Measurements from ENCODE around the gene PNPLA7.

The PNPLA7 gene

DNA sequence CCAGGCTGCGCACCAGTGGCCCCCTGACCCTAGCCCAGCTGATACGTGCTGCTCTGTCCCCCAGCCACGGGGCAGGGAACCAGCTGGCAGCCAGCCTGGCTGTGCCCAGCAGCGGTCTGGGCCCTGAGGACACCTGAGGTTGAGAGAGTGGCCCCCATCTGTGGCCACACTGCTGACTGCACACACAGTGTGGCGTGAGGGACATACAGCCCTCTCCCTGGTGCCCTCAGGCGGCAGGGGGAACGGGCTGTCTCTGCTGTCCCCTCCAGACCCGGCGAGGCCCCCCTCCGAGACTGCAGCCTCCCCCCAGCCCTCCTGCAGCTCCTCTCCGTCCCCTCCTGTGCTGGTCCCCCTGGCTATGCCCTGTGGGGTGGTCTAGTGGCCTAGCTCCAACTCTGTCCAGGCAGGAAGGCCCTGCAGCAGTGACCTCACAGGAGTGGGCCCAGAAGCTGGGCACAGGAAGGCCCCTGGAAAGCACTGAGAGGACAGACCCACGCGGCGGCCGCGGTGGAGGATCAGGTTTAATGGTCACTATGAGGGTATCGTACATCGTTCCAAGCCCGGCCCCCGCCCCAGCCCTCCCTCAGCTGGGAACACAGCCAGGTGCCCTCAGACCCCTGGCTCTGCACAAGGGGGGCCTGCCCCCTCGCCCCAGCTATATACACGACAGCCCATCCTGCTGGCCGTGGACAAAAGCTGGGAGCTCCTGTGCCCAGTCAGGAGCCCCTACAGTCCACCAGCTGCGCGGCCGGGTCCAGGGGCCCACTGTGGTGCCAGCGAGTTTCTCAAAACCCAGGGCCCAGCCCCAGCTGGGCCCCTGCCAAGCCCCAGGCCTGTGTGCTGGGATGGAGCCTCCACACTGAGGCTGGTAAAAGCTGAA, 102.2 kb downstream of the PNPLA7 start:
- peak; percentile 37 for DNase-seq

- DNase-seq, result no peak
Observed at GRCh38 chr9:137446851-137447471, 103.2 kb downstream of the PNPLA7 start.

- peak; percentile 33 for DNase-seq
Observed at GRCh38 chr9:137445930-137446431, 104.2 kb downstream of the PNPLA7 start.

DNA sequence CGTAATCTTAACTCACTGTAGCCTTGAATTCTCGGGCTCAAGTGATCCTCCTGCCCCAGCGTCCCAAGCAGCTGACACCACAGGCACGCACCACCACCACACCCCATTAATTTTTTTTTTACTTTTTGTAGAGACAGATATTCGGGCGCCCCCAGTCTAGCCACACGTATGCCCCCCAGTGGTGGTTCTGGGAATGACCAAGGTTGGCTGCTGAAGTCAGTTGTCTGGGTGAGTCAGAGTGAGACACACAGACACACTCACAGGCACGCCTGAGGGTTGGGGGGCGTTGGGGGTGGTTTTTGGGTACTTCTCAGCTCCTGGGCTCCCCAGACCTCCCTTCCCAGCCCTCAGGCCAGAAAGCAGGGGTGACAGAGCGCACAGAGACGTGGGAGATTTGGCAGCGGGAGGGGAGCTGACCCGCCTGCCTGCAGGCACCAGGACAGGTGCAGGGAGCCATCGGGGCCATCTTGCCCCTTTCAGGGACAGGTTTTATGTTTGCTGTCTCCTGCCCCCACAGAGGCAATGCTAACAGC, 104.9 kb downstream of the PNPLA7 start:
- peak; percentile 82 for DNase-seq

GRCh38 chr9:137444106-137444790, 106.0 kb downstream of the PNPLA7 start:
- peak; percentile 7 for DNase-seq

DNA sequence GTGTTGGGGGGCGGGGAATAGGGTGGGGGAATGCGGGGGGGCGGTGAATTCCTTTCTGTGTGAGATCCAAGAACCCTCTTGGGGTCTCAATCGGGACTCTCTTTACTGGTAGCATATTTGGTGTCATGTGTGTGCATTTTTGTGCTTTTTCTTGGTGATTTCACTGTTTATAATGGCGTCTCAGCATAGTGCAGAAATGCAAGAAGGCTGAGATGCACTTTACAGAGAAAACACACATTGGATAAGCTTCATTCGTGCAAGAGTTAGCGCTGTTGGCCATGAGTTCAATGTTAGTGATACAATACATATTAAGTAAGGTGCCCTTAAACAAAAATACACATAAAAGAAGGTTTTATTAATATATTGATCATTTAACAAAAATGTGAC, 108.3 kb downstream of the PNPLA7 start:
- no peak for DNase-seq

DNA sequence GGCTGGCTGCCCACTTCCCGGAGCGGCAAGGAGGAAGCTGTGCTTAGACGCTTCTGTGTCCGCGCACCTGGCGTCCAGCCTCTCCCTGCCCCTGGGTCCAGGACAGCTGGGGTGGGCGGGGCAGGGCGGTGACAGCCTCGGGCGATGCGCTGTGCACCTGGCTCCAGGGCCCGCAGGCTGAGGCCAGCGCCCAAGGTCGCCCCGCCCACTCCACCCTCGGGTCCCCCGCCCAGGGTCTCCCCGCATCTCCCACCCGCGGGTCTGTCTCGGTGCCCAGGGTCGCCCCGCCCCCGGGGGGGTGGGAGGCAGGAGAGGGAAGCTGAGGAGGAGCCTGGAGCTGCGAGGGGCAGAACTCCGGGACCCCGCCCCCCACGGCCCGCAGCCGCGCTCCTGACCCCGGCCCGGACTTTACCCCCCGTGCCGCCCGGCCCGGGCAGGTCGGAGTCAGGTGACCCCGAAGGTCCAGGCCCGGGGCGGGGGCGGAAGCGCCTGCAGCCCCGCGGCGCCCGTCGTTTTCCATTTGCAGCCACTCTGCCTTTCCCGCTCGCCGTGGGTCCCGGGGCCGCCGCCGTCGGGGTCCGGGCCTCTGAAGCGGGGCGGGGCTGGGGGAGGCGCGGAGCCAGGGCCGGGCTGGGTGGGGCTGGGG, 108.8 kb downstream of the PNPLA7 start, which contains the start of gene ENTPD8:
Gene ENTPD8 (minus strand): TSS at position 69 of the 646 bp plus-strand sequence. CDS start 3,072 bp downstream, outside the sequence.
- DNase-seq, result peak; percentile 60

DNA sequence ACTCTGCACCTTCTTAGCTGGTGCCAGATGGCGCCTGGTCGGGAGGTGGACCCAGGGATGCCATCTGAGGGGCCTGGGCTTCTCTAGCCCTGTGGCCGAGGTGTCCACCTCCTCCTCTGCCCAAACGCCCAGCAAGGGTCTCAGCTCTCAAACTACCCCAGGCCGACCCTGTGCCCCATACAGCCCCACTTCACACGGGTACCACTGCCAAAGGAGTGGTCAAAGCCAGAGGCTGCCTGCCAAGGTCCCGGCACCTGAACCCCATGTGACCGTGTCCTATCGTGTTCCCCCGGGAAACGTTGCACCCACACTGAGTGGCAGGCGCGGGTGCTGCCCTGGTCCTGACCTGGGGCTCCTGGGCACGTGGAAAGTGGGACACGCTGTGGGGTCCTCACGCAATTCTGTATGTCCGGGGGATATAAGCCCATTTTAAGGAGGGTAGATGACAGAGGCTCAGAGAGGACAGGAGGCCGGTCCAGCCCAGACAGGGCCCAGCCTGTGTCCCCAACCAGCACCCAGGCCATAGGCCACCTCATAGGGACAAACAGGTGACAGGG, 111.0 kb downstream of the PNPLA7 start:
- peak; percentile 29 for DNase-seq

GRCh38 chr9:137438591-137439157, 111.5 kb downstream of the PNPLA7 start:
- peak; percentile 17 for DNase-seq

DNA sequence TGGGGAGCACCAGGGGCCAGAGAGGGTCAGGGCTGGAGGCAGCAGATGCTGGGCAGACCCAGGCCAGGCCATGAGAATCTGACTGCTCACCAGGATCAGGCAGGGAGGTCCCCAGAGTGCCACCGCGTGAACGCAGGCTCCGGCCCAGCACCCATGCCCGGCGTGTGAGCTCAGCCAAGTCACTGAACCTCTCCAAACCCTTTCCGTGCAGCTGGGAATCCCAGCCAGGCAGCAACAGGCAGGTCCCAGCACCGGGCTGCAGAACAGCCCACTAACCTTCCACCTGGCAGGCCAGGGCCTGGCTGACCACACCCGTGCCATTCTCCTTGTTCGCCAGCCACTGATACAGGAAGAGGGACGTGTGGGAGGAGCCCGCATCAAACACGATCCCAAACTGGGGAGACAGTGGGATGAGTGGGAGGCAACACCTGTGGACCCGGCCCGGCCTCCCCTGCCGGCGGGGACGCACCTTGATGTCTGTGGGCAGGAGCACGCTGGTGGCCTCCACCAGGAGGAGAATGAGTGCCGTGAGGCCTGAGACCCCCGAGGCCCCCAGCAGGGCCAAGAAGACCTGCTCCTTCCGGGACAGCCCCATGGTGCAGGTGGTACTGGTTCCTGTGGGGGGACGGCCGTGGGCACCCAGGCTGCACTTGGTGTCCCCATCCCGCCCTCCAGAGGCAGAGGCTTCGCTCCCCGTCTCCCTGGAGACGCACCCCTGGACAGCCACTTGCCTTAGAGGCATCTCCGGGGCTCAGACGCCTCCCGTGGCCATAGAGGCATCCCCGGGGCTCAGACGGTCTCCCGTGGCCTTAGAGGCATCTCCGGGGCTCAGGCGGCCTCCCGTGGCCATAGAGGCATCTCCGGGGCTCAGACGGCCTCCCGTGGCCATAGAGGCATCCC, 112.3 kb downstream of the PNPLA7 start:
- DNase-seq, result peak; percentile 33

DNA sequence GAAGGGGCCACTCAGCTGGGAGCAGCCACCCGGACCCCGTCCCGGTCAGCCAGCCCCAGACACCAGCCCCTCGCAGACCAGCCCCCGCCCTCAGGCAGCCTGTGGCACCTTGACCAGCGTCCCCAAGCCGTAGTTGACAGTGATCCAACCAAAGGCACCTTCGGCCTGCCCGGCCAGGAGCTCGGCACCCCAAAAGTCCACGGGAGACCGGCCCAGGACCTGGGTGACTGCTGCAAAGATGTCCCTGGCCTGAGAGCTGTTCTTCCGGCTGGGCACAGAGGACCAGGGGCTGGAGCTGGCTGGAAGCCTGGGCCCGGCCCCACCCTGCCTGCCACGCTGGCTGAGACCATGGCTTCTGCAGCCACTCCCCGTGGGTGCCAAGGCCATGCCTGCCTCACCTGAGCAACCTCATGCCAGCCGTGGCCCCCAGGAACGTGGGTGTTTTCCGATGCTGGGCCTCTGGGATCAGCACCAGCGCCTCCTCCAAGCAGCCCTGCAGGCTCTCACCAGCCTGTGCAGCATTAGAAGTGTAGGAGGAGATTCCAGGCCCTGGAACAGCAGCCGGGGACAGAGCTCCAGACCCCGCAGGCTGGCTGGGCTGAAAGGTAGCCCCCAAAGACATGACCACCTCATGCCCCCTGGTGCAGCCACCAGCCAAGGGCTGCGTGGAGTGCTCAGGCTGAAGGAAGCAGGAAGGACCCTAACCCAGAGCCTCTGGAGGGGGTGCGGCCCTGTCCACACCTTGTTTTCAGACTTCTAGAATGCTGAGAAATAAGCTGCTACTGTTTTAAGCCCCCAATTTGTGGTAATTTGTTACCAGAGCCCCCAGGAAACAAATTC, 113.2 kb downstream of the PNPLA7 start:
- peak; percentile 15 for DNase-seq

DNA sequence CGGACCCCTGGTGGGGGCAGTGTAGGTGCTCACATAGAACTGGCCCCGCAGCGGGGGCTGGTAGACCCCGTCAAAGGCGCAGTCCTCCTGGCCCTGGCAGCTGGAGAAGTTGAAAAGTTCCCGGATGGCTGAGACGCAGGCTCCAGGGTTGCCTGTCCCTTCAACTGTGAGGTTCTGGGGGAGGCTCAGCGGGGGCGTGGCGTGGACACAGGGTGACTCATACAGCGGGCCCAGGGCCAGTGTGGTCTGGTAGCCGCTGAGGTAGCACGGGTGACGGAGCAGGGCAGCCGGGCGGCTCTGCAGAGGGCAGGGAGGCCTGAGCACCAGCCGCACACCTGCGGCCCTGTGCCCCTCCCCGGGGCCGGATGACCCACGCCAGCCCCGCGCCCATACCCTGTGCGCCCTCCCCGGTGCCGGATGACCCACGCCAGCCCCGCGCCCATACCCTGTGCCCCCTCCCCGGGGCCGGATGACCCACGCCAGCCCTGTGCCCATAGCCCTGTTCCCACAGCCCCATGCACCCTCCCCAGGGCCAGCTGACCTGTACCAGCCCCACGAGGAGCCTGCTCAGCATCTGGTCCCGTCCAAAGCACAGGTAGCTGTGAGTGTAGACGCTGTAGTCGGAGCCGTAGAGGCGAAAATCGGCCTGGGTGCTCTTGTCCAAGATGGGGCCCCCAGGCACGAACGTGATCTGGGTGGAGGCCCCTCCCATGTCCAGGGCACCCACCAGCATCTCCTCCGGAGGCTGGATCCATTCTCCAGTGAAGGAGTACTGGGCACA, 114.0 kb downstream of the PNPLA7 start:
- DNase-seq, result peak; percentile 29

GRCh38 chr9:137435381-137435891, 114.8 kb downstream of the PNPLA7 start:
- peak; percentile 19 for DNase-seq

- peak; percentile 25 for DNase-seq
Observed at GRCh38 chr9:137434498-137435380, 115.5 kb downstream of the PNPLA7 start.

- DNase-seq, result peak; percentile 22
Observed at GRCh38 chr9:137433916-137434431, 116.2 kb downstream of the PNPLA7 start.

- DNase-seq, result peak; percentile 4
Observed at GRCh38 chr9:137433349-137433915, 116.8 kb downstream of the PNPLA7 start.

All from left hindlimb (tissue), 1 donor.